ENCODE measurements around the gene TRMT13. TPM values are rescaled to one million over a fixed set of nuclear protein-coding genes. Genes with fewer than 3 reads are reported as not detected.

The TRMT13 gene
- total and polyA plus RNA-seq, 9 of the 15 experiments (the other 6 are each of a cell fraction or from before 2014, with no cell fraction given): 18.7 to 33.0 (median 28.9) TPM

DNA sequence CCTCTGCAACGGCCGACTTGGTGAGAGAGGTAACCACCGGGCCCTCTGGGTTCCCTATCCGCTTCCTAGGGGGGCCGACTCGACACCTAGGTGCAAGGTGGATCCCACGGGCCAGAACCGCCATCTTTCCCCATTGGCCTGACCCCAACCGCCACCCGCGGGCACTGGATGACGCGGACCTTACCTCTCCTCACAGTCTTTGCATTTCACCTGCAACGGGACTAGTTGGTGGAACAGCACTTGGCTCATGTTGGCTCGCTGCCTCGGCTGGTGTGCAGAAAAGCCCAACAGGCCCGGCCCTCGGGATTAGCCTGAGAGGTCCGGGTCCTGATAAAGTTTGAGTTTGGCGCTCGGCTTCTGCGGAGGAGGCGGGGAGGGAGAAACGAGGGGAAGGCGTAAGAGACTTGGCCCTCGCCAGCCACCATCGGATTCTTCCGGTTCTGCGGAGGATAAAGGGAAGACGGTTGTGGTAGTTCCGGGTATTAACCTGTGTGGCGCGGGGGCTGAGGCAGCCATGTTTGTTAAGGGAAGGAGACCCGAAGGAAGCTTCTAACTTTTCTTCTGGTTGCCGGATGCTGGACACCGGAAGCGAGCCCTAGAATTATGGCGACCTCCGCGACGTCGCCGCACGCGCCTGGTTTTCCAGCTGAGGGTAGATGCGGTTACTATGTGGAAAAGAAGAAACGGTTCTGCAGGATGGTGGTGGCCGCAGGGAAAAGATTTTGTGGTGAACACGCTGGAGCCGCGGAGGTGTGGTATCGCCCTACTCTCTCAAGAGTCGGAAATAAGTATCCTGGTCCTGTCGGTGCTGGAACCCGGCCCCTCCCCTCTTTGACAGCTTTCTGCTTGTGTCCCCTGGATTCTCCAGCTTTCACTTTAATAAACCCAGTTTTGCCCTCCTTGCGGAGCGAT, at the start of gene TRMT13, which contains the start of gene SASS6 (continued):
- no peak for TF ChIP-seq ZNF253 (CRISPR knock-in tag; conservative IDR thresholded peaks at IDR 0.05)
- TF ChIP-seq GTF2A2 (tag; IDR thresholded peaks at IDR 0.05): no peak
- TF ChIP-seq SIN3A (IDR thresholded peaks at IDR 0.05; ENCODE audit: borderline replicate concordance in 2 of 2, control insufficient read depth in 1 of 2, low read depth in 2 of 2, low read length in 2 of 2): peak; percentile 85 to 98
- TF ChIP-seq SMARCB1 (IDR thresholded peaks at IDR 0.05; ENCODE audit: insufficient read length, low read depth): no peak
- no peak for TF ChIP-seq FUS (optimal IDR thresholded peaks at IDR 0.05; ENCODE audit: low read depth, low read length)
- TF ChIP-seq HDGF (IDR thresholded peaks at IDR 0.05): 0 out of 2 replicates have a peak, but pooled peaks have one; percentile 35
- TF ChIP-seq PCBP2 (IDR thresholded peaks at IDR 0.05; ENCODE audit: low read depth, low read length, poor library complexity, severe bottlenecking): no peak
- peak; percentile 99 for TF ChIP-seq MTA3 (IDR thresholded peaks at IDR 0.05; ENCODE audit: borderline replicate concordance)
- peak; percentile 60; the same call in 1 of the 2 replicates for TF ChIP-seq STAT5A (IDR thresholded peaks at IDR 0.05; ENCODE audit: borderline replicate concordance, low read length)
- no peak for TF ChIP-seq XRCC3 (IDR thresholded peaks at IDR 0.05)
- TF ChIP-seq EHMT2 (IDR thresholded peaks at IDR 0.05): 0 out of 2 replicates have a peak, but pooled peaks have one; percentile 30
- TF ChIP-seq HLTF (IDR thresholded peaks at IDR 0.05): 0 out of 2 replicates have a peak, but pooled peaks have one; percentile 50
- TF ChIP-seq CXXC5 (CRISPR knock-in tag; IDR thresholded peaks at IDR 0.05): peak; percentile 95
- no peak for TF ChIP-seq SMAD4 (CRISPR knock-in tag; conservative IDR thresholded peaks at IDR 0.05)
- TF ChIP-seq, protein P1, sequence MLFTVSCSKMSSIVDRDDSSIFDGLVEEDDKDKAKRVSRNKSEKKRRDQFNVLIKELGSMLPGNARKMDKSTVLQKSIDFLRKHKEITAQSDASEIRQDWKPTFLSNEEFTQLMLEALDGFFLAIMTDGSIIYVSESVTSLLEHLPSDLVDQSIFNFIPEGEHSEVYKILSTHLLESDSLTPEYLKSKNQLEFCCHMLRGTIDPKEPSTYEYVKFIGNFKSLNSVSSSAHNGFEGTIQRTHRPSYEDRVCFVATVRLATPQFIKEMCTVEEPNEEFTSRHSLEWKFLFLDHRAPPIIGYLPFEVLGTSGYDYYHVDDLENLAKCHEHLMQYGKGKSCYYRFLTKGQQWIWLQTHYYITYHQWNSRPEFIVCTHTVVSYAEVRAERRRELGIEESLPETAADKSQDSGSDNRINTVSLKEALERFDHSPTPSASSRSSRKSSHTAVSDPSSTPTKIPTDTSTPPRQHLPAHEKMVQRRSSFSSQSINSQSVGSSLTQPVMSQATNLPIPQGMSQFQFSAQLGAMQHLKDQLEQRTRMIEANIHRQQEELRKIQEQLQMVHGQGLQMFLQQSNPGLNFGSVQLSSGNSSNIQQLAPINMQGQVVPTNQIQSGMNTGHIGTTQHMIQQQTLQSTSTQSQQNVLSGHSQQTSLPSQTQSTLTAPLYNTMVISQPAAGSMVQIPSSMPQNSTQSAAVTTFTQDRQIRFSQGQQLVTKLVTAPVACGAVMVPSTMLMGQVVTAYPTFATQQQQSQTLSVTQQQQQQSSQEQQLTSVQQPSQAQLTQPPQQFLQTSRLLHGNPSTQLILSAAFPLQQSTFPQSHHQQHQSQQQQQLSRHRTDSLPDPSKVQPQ (CRISPR knock-in tag; IDR thresholded peaks at IDR 0.05; ENCODE audit: borderline replicate concordance): no peak
- no peak for TF ChIP-seq ZNF764 (CRISPR knock-in tag; IDR thresholded peaks at IDR 0.05; ENCODE audit: low read depth)
- TF ChIP-seq SMARCA5 (IDR thresholded peaks at IDR 0.05): no peak
- TF ChIP-seq CHD1 (IDR thresholded peaks at IDR 0.05; ENCODE audit: low read length): no peak
- TF ChIP-seq, protein P2, sequence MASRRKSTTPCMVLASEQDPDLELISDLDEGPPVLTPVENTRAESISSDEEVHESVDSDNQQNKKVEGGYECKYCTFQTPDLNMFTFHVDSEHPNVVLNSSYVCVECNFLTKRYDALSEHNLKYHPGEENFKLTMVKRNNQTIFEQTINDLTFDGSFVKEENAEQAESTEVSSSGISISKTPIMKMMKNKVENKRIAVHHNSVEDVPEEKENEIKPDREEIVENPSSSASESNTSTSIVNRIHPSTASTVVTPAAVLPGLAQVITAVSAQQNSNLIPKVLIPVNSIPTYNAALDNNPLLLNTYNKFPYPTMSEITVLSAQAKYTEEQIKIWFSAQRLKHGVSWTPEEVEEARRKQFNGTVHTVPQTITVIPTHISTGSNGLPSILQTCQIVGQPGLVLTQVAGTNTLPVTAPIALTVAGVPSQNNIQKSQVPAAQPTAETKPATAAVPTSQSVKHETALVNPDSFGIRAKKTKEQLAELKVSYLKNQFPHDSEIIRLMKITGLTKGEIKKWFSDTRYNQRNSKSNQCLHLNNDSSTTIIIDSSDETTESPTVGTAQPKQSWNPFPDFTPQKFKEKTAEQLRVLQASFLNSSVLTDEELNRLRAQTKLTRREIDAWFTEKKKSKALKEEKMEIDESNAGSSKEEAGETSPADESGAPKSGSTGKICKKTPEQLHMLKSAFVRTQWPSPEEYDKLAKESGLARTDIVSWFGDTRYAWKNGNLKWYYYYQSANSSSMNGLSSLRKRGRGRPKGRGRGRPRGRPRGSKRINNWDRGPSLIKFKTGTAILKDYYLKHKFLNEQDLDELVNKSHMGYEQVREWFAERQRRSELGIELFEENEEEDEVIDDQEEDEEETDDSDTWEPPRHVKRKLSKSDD (conservative IDR thresholded peaks at IDR 0.05; ENCODE audit: low read length): no peak
- no peak for TF ChIP-seq ZNF324 (CRISPR knock-in tag; IDR thresholded peaks at IDR 0.05)
- no peak for TF ChIP-seq TAF15 (IDR thresholded peaks at IDR 0.05; ENCODE audit: low read depth, low read length)
- TF ChIP-seq SRSF9 (IDR thresholded peaks at IDR 0.05; ENCODE audit: borderline replicate concordance, low read depth, low read length): no peak
- TF ChIP-seq, protein P3, sequence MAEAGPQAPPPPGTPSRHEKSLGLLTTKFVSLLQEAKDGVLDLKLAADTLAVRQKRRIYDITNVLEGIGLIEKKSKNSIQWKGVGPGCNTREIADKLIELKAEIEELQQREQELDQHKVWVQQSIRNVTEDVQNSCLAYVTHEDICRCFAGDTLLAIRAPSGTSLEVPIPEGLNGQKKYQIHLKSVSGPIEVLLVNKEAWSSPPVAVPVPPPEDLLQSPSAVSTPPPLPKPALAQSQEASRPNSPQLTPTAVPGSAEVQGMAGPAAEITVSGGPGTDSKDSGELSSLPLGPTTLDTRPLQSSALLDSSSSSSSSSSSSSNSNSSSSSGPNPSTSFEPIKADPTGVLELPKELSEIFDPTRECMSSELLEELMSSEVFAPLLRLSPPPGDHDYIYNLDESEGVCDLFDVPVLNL (CRISPR knock-in tag; IDR thresholded peaks at IDR 0.05; ENCODE audit: low read depth): peak; percentile 97

Measured in K562 (cell line).